PFSK-1 (cell line): ENCODE measurements around the gene B4GALT2.

Experiments used
- FOXP2 ChIP-seq: optimal IDR thresholded peaks from 2 replicates; pipeline ENCODE3; 2011; ENCODE audit warnings: borderline replicate concordance, control low read depth, inconsistent platforms; ENCODE audit not compliant: insufficient read depth; ENCODE audit errors: extremely low read length, extremely low read depth
- POLR2AphosphoS5 ChIP-seq: IDR thresholded peaks from 2 replicates; pipeline ENCODE4 v1.6.1; 2012; ENCODE audit warnings: low read depth, mild to moderate bottlenecking, control low read depth, low read length, moderate library complexity
- TF ChIP-seq, protein P1 (sequence below), 2 experiments: IDR thresholded peaks; 2 replicates each; pipeline versions ENCODE4 v1.6.1 to v1.8.0; 2011 to 2012; ENCODE audit warnings: low read depth in 2 of 2, low read length in 2 of 2, control low read depth in 1 of 2, inconsistent platforms in 1 of 2, mild to moderate bottlenecking in 1 of 2, moderate library complexity in 1 of 2; ENCODE audit not compliant: insufficient read depth in 1 of 2

DNA sequence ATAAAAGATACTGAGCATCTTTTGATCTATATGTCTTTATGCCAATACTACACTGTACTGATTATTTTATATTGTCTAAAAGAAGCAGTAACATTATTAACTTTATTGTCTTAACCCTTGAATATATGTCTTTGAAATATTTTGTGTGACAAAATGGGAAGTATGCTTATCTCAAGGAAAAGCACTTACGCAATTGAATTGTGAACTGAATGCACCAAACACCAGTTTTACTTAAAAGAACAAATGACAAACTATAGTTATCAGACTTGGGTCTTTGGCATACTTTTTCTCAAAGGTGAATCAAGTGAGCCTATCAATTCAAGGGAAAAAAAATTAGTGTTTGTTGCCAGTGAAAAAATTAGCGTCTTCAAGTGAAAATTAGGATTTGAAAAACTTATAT lies 61.4 kb downstream of the B4GALT2 start:
- TF ChIP-seq, protein P1, sequence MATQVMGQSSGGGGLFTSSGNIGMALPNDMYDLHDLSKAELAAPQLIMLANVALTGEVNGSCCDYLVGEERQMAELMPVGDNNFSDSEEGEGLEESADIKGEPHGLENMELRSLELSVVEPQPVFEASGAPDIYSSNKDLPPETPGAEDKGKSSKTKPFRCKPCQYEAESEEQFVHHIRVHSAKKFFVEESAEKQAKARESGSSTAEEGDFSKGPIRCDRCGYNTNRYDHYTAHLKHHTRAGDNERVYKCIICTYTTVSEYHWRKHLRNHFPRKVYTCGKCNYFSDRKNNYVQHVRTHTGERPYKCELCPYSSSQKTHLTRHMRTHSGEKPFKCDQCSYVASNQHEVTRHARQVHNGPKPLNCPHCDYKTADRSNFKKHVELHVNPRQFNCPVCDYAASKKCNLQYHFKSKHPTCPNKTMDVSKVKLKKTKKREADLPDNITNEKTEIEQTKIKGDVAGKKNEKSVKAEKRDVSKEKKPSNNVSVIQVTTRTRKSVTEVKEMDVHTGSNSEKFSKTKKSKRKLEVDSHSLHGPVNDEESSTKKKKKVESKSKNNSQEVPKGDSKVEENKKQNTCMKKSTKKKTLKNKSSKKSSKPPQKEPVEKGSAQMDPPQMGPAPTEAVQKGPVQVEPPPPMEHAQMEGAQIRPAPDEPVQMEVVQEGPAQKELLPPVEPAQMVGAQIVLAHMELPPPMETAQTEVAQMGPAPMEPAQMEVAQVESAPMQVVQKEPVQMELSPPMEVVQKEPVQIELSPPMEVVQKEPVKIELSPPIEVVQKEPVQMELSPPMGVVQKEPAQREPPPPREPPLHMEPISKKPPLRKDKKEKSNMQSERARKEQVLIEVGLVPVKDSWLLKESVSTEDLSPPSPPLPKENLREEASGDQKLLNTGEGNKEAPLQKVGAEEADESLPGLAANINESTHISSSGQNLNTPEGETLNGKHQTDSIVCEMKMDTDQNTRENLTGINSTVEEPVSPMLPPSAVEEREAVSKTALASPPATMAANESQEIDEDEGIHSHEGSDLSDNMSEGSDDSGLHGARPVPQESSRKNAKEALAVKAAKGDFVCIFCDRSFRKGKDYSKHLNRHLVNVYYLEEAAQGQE (IDR thresholded peaks at IDR 0.05; ENCODE audit: insufficient read depth in 1 of 2, low read depth in 2 of 2, low read length in 2 of 2), result no peak
- no peak for TF ChIP-seq POLR2AphosphoS5
- no peak for TF ChIP-seq FOXP2
